ENCODE data around the gene ANO7.
"Not testable (repeated sequence)": the region's sequence is repeated elsewhere in the genome, so short reads cannot be mapped to it uniquely, and the experiment has no call there.

ANO7 gene

DNA sequence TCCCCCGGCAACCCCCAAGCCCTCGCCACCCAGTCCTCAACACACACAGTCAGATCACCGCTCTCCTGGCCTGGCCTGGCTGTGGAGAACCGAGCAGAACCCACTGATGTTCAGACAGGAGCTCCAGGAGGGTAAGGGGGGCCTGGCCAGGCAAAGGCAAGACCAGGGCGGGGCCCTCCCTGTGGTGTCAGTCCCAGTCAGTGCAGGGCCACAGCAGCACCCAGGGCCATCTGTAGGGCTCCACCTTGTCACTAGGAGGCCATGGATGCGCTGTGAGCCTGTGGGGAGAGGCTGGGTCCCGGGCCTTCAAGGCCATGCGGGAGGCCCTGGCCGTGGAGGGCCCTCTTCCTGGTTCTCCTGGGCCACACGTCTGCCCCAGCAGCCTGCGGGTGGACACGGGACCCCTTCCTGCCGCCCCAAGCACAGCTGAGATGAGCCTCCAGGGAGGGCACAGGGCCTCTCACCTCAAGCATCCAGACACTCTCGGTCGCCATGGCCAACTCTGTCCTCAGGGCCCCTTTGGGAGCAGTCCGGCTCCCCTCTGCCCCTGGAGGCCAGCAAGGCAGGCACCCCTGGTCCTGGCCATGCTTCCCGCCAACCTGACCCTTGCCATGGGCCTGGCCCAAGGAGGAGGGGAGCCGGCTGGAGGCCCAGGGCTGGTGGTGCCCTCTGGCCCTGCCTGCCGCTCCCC is 2.0 kb downstream of the ANO7 start:
- no peak for DNase-seq

DNA sequence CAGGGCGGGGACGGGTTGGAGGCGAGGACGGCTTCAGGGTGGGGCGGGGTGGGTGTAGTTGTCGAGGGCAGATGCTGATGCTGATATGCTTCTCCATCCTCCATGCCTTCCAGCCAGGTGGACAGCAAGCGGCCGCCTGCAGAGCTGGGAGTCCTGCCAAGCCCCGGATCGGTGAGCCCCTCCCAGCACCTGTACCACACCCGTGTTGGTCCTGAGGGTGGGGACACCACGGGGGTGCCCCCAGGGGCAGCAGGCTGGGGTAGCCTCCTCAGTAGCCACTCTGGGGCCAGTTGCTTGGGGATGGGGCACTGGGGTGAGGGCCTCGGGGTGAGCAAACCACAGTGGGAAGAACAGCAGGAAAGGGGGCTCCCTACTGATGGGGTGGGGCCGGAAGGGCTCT is 2.6 kb downstream of the ANO7 start:
- no peak for DNase-seq

DNA sequence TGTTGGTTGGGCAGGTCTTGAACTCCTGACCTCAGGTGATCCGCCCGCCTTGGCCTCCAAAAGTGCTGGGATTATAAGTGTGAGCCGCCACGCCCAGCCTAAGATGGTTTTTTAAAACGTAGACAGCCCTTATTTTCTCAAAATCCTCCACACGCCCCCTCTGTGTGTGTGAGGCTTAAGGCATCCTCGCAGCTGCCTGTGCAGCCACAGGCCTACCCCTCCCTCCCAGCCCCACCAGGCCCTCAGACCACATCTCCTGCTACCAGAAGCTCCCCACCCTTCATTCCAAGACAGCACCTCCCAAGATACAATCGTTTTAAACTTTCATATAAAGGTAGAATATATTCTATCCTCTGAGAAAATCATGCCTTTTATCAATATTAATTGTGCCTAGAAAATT is 4.8 kb downstream of the ANO7 start:
- no peak for DNase-seq

DNA sequence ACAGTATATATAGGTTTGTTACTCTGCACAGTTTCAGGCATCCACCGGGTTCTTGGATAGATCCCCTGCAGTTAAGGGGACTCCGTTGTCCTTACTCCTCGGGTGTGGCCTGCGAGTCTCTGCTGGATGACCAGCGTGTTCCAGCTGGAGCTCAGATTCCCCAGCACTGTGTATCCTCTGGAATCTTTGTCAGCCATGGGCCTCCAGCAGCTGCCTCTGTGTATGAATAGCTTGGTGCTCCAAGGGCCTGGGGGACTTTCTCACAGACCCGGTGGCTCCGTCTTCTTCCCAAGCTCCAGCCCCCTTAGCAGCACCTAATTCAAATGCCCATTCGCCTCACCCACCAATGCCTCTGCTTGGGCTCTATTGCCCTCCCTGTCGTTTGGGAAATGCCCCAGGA is 6.3 kb downstream of the ANO7 start:
- DNase-seq: no peak

DNA sequence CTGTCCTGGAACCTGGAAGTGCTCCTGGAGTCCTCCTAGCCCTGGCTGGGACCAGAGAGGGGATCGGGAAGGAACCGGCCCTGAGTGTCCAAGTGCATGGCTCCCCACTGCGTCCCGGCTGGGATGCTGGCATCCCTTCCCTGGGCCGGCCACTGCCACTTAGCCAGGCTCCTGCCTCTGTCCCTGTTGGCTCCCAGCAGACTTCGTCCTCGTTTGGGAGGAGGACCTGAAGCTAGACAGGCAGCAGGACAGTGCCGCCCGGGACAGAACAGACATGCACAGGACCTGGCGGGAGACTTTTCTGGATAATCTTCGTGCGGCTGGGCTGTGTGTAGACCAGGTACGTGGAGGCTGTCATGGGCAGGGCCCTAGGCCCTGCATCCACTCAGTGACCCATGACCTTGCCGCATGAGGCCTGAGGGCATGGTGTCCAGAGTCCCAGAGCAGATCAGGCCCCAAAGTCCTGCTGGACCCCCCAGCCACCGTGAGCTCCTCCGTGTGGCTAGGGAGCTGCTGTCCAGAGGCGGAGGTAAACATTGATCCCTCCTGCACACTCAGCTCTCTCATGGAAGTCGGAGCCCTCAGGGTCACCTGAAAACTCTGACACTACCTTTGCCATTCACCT is 7.1 kb downstream of the ANO7 start:
- no peak for DNase-seq

DNA sequence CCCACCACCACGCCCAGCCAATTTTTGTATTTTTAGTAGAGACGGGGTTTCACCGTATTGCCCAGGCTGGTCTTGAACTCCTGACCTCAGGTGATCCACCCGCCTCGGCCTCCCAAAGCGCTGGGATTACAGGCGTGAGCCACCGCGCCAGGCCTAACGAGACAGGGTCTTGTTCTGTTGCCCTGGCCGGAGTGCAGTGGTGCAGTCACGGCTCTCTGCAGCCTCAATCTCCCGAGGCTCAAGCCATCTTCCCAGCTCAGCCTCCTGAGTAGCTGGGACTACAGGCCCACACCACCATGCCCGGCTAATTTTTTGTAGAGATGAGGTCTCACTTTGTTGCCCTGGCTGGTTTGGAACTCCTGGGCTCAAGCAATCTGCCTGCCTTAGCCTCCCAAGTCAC is 8.8 kb downstream of the ANO7 start:
- DNase-seq: not testable (repeated sequence)

DNA sequence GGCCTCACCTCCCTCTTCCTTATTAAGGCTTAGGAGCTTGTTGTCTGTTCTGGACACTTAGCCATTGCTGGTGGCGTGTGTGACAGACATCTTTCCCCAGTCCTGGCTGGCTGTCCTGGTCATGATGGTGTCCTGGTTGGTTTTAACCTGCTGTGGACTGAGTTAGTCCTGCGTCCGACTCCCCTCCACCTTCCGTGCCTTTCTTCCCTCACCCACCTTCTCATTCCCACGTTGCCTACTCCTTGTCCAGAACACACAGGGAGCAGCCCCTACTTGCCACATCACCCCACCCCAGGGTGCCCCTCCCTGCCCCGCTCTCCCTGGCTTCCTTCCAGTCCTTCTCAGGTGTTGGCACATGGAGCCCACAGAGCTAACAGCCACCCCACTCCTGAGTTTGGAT is 9.5 kb downstream of the ANO7 start:
- DNase-seq: no peak

DNA sequence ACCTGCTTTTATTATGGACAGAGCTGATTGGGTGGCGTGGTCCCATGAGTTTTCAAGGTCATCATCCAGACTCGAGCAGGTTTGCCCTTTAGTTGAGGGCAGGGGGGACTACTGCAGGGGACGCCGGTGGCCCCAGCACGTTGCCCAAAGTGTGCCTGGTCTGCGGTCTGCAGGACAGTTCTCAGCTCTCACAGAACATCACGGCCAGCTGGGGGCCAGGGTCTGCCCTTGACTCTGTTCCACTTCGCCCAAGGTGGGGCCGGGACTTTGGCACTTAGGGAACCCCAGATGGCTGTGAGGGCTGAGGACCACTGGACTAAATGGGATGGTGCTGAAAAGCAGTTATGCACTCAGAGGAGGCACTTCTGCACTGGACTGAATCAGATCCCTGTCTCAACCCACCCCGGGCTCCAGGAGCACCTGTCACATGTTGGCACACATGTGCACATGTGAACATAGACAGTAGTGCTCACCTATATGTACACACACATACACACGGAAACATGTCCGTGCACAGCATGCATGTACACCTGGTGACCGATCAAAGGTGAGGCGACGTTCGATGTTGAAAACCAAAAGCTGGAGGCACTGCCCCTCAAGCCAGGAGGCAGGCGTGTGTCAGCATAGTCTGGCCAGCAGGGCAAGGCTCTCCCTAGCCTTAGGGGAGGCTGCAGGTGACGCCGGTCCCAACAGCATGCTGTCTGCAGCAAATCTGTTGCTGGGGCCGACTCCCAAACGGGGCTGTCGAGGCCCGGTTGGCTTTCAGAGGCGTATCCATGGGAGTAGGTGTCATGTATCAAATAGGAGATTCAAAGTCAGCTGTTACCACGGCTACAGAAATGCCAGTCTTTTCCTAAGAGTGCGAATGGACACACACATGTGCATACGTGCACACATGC is 10.2 kb downstream of the ANO7 start:
- DNase-seq: no peak

DNA sequence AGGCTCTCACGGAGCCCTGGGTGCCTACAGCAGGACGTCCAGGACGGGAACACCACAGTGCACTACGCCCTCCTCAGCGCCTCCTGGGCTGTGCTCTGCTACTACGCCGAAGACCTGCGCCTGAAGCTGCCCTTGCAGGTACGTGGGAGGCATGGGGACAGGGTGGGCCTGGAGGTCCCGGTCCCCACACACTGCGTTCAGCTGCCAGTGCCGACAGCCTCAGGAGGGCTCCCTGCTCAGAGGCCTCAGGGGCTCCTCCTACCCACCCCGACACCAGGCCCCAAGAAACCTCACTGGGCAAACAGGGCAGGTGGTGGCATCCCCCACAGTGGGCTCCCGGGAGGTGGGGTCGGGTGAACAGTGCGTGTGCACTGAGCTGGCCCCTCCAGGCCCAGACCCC is 10.8 kb downstream of the ANO7 start:
- no peak for DNase-seq

DNA sequence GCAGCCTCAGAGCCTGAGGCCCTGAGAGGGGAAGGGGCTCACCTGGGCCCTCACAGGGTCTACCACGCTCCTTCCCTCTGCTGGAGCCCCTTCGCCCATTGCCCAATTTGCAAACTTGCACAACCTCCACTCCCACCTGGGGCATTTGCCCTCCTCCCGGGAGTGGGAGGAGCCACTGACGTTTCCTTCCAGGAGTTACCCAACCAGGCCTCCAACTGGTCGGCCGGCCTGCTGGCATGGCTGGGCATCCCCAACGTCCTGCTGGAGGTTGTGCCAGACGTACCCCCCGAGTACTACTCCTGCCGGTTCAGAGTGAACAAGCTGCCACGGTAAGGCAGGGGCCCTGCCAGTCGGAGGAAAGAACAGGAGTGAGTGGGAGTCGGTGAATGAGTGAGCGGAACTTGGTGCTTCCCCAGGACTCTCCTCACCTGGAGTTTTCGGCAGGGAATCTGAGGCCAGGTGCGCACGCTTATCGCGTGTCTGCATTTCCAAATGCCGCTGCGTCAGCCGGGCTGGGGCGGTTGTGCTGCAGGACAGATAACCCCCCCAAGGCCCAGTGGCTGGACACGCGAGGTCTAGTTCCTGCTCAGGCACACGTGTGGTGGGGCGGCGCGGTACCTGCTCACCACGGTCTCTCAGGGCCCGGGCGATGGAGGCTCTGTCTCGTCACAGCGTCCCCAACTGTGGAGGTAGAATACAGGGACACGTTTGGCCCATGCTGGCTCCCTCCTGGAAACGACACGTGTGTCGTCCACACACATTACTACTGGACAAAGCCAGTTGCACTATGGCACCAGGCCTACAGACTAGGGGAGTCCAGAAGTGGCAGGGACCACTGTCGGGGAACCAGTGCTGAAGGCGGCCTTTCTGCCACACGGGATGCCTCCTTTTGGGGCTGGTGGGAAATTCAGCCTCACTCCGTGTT is 11.7 kb downstream of the ANO7 start:
- no peak for DNase-seq

DNA sequence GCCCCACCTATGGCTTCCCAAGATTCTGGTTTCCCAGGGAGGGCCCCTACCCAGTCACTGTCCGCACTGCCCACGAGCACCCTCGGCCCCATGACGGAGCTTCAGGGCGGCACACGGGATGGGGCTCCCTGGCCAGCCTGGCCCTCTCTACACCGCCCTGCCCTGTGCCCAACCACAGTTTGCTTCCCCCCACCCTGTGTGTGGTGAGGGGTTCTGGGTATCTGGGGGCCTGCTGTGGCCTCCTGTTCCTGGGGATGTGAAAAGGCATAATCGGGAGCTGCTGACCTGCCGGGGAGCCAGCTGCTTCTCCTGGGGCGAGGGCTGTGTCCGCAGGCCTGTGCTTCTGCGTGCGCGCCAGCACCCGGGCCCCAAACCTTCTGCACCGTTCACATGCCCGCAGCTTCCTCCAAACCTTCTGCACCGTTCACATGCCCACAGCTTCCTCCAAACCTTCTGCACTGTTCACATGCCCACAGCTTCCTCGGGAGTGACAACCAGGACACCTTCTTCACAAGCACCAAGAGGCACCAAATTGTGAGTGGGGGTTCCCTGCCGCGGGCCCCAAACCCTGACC is 12.4 kb downstream of the ANO7 start:
- DNase-seq: no peak

DNA sequence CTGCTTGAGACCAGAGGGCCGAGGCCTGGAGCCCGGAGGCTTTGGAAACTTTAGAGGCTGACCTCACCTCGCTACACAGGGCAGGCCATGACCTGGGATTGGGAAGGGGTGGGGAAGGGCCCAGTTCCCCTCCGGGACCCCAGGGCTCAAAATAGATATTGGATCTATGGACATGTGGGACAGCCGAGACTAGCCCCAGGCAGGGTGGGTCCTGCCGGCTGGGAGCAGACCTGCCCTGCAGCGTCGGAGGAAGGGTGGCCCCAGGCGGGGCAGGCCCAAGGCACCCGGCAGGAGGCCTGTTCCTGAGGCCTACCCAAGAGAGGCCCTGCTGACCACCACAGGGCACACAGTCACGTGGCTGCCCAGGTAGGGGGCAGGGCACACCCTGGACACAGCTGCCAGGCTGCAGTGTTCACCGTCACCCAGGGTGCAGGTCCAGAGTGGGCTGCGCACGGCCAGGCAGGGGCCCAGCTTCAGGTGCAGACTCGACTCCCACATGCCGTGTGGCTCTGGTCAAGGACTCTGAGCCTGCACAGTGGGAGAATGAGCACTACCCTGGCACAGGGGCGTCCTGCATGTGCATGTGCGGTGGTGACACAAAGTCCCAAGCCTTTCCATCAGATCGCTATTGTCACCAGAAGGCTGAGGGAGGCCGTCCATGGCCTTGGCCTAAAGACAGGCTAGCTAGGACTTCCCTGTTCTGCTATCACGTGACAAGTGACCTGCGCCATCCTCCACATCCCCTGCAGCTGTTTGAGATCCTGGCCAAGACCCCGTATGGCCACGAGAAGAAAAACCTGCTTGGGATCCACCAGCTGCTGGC is 13.2 kb downstream of the ANO7 start:
- no peak for DNase-seq

DNA sequence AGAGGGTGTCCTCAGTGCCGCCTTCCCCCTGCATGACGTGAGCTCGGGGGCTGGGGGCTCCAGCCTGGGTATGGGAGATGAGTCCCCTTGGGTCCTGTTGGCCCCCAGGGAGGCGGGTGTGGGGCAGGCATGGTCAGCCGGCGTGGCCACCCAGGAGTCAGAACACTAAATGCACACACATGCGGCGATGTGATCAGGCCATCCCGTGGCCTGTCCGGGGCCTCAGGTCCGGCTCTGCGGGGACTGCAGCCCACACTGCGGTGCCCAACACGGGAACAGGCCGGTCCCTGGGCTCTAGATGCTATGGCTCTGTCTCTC is 13.8 kb downstream of the ANO7 start:
- no peak for DNase-seq

DNA sequence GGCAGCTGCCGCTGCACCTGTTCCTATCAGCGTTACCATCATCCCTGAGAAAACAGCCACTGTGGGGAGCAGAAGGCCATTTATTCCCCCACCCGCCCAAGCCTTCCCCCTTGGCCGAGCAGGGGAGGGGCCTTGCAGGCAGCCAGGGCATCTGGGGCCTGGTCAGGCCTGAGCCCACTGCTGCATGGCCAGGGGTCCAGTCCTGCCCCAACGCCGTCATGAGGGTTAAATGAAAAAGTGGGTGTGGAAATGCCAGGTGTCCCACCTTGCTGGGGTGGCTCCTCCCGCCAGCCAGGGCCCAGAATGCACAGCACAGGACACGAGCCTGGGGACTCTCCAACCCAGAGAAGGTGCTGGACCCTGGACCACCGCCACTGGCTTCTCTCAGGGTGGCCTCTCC is 14.2 kb downstream of the ANO7 start:
- DNase-seq: no peak

DNA sequence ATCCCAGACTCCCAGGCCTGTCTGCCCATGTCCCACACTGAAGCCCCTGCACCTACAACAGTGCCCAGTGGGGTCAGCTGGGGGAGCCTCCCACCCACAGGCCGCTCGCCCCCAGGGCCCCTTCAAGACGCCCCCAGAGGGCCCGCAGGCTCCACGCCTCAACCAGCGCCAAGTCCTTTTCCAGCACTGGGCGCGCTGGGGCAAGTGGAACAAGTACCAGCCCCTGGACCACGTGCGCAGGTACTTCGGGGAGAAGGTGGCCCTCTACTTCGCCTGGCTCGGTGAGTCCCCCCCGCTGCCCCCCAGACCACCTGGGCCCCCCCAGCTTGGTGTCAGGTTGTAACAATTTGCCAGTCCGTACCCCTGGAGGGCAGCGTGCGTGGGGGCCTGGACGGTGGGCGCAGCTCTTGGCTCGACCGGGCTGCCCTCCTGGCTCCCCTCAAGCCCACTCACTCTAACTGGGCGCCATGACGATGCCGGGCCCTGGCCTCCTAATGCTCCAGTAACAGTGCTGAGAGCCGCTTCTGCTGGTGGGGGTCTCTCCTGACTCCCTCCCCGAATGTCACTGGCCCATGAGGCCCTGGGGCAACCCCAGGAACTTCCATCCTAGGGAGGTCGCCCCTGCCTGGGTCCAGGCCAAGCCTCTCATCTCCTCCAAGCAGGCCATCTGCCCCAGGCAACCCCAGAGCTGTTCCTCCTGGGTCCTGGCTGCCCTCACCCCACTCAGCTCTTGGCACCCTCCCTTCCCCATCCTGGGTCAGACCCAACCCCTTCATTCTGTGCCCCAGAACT is 14.9 kb downstream of the ANO7 start:
- DNase-seq: no peak

DNA sequence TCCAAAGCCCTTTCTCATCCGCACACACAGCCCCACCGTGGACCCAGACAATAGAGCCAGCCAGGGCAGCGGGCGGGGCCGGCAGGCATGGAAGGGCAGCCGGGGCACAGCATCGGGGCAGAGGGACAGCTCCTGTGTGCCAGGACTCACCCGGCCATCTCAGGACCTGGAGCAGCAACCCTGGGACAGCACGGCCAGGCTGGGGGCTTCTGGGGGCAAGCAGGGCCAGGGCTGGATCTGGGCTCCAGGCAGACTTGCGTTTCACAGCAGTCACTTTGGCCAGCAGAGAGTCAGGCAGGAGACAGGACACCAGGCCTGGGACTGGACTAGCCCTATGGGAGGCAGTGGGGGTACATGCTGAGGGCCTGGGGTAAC is 15.5 kb downstream of the ANO7 start:
- no peak for DNase-seq

DNA sequence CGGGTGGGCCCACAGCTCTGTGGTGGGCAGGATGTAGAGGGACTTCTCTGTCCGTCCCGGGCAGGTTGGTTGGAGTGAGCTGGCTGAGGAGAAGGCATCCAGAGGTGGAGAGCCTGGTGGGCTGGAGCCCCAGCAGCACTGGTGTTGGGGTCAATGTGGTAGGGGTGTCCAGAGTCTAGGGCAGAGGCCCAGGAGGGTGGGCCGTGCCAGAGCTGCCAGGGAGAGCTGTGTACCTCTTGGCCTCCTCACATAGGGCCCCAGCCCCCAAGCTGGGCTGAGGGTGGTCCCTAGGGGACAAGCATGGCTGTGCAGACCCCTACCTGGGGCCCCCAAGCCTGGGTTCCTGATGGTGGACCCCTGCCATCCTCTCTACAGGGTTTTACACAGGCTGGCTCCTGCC is 16.0 kb downstream of the ANO7 start:
- no peak for DNase-seq

DNA sequence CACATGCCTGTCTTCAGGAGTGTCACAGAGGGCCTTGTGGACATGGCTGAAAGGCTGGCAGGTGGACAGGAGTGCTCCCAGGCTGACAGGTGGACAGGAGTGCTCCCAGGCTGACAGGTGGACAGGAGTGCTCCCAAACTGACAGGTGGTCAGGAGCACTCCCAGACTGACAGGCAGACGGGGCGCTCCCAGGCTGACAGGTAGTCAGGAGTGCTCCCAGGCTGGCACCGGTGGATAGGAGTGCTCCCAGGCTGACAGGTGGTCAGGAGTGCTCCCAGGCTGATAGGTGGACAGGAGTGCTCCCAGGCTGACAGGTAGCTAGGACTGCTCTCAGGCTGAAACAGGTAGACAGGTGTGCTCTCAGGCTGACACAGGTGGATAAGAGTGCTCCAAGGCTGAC is 16.6 kb downstream of the ANO7 start:
- no peak for DNase-seq

DNA sequence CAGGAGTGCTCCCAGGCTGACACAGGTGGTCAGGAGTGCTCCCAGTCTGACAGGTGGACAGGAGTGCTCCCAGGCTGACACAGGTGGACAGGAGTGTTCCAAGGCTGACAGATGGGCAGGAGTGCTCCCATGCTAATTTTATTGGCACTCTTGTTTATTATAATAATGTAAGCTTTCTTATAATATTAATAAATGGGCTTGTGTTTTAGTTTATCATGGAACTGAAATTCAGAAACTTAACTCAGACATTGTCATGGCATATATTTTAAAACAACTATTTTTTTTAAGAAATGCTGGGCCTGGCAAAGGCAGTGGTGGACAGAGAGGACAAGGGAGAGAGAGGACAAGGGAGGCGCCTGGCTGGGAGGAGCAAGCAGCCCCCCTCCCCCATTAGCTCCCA is 18.7 kb downstream of the ANO7 start:
- DNase-seq: no peak

DNA sequence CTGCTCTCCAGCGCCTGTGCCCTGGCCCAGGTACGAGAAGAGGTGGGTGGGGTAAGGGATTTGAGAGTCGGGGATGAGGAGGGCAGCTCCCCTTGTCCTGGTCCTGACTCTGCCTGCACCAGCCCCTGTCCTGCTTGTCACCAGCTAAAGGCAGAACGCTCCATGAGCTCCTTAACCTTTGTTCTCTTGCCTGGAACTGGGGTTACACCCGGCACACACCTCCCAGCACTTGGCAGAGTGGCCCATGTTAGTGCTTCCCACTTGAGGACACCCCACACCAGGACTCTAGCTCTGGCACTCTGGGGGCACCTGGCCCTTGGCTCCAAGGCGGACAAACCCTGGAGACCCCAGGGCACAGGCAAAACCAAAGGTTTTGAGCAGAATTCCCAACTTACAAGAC is 19.2 kb downstream of the ANO7 start:
- no peak for DNase-seq

DNA sequence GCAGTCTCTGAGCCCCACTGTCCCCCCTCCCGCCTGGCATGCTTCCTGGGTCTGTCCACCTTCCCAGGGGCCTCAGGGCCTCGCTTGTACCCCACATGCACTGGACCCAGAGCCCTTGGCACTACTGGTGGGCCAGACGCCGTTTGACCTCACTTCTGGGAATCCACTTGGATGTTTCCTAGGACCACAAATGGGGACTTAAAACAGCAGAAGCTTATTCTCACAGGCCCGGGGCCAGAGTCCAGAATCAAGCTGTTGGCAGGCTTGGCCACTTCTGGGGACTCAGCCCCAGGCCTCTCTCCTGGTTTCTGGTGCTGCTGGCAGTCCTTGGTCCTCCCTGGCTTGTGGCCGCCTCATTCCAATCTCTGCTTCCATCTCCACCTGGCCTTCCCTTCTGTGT is 19.6 kb downstream of the ANO7 start:
- DNase-seq: no peak
